GM19099 (cell line): ENCODE results near the gene CPNE1.

Experiments
- POLR2A ChIP-seq: IDR thresholded peaks from 3 replicates; pipeline ENCODE4 v1.6.1; 2011; ENCODE audit warnings: low read depth; ENCODE audit not compliant: insufficient read length; ENCODE audit errors: extremely low read depth

The CPNE1 gene

DNA sequence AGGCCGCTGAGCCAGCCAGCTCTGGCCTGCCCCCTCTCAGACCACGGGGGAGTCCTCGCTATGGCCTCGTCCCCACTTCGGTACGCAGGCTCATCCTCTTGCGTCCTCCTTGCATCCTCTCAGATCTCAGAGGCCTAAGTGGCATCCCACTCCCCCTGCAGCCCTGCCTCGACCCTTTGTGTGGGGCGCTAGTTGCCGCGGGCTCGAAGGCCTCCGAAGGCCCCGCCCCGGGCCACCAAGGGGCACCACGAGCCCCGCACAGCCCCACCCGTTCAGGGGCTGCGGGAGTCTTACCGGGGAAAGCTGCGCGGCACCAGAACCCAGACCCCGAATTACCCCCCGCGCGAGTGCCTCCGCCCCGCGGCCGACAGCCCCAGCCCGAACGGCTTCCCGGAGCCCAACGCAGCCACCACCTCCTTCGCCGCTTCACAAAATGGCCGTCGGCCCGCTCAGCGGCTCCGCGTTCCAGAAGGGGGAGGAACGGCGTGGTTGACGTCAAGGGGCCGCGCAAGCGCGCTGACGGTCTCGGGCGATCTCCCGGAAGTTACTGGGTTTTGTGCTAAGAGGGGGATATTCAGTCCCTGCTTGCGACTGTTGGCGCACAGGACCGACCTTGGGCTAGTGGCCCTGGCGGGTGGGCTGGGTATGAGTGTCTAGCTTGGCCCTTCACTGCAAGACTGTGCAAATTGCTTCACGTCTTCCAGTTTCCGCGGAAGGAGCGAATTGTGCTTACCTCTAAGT, at the start of gene CPNE1, which contains the start of gene RBM12:
CPNE1 (minus strand) TSS at position 435 of the 741 bp plus-strand sequence. CDS start 31,977 bp downstream, outside the sequence.
RBM12 (minus strand) TSS at position 435 of the 741 bp plus-strand sequence. CDS start 9,578 bp downstream, outside the sequence.
- TF ChIP-seq POLR2A, result peak; percentile 98

DNA sequence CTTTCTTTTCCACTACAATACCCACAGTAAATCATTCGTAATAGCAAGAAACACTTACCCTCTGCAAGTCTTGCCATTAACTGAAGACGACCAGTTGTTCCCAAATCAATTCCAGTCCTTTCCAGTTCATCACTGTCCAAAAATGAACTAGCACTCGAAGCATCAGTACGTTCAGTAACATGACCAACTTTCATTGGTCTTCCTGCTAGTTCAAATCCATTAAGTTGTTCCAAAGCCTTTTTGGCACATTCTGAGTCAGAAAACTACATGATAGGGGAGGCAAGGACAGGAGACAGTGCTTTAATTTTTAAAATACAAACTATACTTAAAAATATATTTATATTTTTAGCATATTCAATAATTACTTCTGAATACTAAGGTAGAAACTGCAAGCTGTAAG, 49.4 kb upstream of the CPNE1 start:
- TF ChIP-seq POLR2A, result no peak

DNA sequence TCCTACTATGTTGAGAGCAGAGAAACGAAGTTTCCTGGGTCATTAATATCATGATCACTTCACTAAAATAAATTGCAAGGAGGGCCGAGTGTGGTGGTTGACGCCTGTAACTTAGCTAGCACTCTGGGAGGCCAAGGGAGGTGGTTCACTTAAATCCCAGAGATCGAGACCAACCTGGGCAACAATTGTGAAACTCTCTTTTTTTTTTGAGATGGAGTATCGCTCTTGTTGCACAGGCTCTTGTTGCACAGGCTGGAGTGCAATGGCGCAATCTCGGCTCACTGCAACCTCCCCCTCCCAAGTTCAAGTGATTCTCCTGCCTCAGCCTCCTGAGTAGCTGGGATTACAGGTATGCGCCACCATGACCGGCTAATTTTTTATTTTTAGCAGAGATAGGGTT, 48.4 kb upstream of the CPNE1 start:
- peak; percentile 10 for TF ChIP-seq POLR2A

DNA sequence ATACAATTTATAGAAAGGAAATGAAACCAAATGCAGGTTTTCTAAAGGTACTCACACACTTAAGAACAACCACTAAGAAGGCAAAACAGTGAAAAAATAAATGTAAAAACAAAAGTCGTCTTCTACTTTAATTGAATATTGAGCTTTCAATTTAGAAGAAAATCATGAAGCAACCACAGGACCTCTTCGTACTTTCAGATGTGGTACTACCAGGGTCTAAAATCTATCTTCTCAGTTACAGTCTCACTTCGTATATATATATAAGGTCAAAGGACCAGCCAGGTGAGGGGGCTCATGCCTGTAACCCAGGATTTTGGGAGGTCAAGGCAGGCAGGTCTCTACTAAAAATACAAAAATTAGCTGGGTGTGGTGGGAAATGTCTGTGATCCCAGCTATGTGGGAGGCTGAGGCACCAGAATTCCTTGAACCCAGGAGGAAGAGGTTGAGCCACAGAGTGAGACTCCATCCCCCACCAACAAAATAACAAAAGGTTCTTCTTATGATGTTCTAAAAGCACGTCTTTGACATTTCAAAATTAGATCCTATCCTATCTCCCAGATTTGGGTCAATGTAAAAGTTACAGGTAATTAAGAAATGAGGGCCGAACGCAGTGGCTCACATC, 47.0 kb upstream of the CPNE1 start:
- no peak for TF ChIP-seq POLR2A

DNA sequence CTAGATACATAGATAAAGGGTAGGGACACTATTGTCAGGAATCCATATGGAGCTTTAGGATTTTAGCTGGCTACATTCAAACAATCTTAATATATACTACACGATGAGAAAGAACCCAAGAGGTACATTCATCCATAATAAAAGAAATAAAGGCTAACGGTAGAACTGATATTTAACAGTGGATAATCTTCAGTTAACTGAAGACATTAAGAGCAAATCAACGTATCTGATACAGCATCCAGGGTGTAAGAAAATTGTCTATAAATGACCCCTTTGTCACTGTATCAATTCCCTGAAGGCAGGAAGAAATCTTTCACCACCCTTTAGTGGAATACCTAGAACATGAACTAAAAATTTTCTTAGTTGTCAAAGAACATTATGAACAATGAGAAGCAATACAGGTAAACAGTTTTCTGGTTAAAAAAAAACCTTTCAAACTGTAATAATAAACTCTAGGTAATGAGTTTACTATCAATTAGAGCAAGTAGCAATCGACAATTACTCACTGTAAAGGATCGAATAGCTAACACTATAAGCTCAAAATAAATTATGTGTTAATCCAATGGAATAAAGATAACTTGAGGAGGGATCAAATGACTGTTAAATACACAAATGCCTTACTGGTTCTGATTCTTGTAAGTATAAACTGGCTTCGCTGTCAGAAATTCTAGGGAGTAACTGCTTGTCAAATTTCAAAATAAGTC, 46.3 kb upstream of the CPNE1 start:
- no peak for TF ChIP-seq POLR2A

DNA sequence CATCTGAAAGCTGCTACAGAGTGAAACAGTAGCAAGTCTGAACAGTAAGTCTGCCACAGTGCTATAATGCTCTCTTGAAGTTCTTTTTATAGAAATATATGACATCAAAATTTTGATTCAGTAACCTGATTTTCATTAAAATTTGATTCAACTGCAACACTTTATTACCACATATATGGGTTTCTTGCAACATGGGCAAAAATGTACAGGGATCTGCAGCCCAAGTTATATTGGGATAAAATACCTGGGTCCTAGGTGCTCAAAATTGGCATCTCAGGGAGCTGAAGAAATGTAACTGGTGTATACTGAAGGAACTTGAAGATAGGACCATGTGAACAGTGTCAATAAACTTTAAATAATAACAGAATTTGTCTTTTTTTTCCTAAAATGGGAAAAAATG, 45.3 kb upstream of the CPNE1 start:
- no peak for TF ChIP-seq POLR2A

DNA sequence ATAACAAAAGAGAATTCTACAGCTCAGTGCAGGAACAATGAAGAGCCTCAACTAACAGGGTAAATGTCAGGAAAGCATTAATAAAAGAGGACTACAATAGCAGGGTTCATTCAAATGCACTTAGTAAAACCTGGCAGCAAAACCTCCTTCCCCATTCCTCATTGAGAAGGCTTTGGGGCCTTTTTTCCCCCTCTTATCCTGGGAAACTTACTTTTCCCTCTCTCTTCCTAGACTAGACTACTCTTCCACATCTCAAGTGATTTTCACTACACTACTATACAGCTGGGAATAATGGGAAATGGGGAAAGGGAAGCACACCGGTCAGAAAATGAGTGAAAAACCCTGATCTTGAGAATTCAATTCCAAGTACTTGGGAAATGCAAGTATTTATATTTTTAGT, 44.6 kb upstream of the CPNE1 start:
- no peak for TF ChIP-seq POLR2A

DNA sequence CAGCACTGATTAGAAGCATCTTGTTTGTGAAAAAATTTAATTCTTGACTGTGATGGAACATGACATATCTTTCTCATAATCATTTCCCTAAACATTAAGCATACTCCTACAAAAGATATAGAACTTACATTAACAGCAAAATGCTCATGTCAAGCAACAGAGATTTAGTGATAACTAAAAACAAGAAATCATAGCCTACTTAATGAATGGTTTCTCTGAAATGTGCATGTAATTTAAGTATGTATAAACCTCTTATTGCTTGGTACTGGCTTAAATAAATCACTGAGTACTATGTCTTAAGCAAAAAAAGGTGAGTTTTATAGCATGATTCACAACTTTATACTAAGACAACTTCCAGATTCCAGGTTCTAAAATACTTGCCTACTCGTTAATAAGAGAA, 43.8 kb upstream of the CPNE1 start:
- no peak for TF ChIP-seq POLR2A

DNA sequence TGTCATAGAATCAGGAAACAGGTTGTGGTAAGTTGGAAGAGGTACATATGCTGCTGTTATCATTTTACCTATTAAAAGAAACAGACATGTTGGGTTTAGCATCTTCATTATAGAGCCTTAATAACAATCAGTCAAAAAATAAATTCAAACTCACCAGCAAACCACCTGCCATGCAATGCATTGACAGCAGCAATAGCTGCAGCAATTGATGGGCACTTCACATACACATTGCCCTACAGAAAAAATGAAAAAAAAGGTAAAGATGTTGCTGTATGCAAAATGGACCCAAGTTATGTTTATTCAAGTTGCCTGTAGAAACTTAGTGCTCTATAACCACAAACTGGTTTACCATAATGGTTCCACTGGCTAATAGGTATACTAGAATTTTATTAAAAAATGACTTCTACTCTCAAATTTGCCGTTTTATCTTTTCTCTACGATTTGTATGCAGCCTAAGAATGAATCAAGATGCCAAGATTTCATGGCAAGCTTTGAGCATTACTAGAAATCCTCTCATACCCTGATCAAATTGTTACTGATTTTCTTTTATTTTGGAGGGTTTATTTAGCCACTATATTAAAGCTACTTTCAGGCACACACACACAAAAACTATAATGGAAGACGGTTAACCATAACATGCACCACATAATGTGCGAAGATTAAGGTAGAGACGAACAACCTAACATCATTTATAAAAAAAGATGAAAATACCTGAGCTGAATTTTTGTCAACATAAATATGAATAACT, 40.0 kb upstream of the CPNE1 start:
- no peak for TF ChIP-seq POLR2A

DNA sequence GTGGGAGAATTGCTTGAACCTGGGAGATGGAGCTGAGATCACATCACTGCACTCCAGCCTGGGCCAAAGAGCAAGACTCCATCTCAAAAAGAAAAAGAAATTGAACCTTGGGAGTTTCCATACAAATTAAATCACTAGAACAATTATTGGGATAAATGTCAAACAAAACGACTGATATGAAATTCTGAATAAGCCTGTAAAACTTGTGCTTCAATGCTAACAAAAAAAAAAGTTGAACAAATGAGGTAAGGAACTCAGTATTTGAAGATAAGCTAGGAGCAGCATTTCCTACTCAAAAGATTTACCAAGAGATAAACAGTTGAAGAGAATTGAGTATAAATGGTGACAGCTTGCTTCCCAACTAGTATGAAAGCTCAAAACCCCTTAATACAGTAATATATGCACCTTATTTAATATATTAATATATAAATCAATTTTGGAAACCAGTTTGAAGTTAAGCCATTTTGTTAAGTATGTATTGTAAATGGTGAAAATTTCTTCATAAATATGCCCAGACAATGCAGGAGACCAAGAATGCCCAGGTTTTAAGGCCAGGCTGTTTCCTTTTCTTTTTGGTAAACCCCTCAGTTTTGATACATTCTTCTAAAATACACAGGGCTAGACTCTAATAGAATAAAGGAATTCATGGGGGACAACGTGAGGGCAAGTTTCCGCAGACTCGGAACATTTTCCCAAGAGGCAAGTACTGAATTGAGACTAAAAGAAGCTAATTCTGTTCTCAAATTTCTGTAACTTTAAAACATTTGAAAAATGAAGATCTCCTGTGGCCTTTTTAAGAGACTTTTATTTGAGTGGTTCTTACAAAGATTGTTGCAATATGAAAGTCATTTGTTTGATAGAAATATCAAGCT, 38.4 kb upstream of the CPNE1 start:
- TF ChIP-seq POLR2A, result peak; percentile 8

DNA sequence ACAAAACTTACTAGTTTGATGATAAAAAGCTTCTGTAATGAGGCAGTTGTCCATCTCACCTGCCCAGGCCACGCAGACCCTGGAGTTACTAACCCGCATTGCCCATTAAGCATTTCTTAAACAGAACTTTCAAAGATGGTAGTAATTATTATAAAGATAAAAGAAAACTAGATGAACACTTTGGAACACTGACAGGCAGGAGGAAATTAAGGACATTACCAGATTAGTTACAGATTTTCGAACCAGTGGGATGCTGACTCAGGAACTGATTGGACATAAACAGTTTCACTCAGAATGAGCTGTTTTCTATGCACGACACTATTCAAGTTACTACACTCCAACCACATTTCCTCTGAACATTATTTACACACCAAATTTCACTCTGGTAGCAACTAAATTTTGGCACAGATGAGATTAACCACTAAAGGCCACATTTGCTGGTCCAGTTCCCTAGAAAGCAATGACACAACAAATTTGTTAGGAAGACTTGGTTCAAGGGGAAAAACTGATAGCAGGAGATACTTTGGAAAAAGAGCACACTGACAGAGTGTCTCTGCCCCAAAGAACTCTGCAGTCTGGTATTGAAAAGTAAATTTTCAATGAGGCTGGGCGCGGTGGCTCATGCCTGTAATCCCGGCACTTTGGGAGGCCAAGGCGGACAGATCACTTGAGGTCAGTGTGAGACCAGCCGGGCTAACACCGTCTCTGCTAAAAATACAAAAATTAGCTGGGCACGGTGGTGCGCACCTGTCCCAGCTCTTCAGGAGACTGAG, 37.5 kb upstream of the CPNE1 start:
- TF ChIP-seq POLR2A, result peak; percentile 7

DNA sequence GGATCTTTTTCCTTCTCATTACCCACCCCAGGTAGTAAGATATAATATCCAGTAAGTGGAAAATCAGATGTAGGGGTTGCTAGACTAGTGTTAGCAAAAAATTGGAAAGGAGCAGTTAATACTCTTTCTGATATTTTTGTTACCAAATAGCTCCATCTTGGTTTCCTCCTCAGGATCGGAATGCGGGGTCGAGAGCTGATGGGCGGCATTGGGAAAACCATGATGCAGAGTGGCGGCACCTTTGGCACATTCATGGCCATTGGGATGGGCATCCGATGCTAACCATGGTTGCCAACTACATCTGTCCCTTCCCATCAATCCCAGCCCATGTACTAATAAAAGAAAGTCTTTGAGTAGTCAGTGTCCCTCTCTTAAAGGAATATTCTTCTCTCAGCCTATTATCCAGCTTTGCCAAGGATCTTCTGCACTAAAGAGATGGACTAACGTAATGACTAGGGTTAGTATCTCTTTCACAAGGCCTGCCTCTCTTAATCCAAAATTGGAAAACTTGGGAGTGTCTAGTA, 36.0 kb upstream of the CPNE1 start:
- peak; percentile 14 for TF ChIP-seq POLR2A

DNA sequence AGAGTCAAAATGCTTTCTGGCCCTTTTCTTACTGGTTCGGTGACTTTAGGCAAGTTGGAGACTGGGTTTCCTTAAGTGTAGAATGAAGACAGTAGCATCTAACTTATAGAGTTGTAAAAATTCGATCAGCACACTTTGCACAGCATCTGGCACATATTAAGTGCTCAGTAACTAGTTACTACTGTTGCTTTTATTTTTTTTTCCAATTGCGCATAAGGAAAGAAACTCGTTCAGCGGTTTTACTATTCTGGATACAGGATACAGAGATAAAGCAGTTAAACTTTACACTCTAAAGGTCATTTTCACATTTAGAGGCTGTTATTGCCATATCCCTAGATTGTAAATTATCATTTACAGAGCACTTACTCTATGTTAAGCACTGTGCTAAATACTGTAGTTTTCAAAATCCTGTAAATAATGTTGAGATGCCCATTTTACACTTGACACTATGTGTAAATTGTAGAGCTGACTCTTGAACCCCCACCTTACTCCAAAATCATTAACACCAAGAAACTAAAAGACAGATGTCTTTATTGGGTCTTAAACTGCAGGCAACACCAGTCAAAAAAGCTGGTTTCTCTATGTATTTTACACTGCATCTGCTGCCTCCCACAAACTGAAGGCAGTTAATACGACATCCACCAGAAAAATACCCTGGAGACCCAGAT, 35.4 kb upstream of the CPNE1 start:
- TF ChIP-seq POLR2A, result no peak
